HG02973 (cell line): ENCODE data around the gene MRFAP1L1.

ENCODE experiments used
- ATAC-seq: cut with Tn5 transposase; IDR thresholded peaks from one replicate; pipeline ENCODE4 v1.9.1; 2021; ENCODE audit warnings: moderate library complexity; ENCODE audit not compliant: unreplicated experiment

Gene MRFAP1L1

DNA sequence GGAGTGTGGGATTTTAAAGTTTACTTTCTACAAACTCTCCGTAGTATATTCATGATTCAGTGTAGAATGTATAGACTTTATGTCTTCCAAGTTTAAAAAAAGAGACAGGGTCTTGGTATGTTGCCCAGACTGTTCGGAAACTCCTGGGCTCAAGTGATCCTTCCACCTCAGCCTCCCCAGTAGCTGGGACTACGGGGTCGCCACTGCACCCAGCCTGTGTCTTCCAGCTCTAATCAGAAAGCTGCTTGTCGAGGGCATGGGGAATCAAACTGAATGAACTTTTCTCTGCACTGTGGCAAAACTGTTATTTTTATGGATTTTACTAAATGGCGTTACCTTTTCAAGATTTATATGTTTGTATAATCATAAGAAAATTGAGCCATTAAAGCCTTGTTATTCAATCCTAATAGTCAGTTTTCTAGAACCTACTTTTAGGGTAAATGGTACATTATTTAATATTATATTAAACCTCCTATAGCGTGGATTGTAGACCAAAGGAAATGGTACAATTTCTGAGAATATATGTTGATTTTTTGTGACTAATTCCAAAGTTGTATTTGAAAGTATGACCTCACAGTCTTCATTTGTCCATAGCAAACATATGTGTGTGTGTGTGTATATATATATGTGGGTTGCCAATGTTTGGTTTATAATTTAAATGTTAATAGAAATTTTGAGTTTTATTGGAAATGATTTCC, 7.4 kb upstream of the MRFAP1L1 start:
- no peak for ATAC-seq

DNA sequence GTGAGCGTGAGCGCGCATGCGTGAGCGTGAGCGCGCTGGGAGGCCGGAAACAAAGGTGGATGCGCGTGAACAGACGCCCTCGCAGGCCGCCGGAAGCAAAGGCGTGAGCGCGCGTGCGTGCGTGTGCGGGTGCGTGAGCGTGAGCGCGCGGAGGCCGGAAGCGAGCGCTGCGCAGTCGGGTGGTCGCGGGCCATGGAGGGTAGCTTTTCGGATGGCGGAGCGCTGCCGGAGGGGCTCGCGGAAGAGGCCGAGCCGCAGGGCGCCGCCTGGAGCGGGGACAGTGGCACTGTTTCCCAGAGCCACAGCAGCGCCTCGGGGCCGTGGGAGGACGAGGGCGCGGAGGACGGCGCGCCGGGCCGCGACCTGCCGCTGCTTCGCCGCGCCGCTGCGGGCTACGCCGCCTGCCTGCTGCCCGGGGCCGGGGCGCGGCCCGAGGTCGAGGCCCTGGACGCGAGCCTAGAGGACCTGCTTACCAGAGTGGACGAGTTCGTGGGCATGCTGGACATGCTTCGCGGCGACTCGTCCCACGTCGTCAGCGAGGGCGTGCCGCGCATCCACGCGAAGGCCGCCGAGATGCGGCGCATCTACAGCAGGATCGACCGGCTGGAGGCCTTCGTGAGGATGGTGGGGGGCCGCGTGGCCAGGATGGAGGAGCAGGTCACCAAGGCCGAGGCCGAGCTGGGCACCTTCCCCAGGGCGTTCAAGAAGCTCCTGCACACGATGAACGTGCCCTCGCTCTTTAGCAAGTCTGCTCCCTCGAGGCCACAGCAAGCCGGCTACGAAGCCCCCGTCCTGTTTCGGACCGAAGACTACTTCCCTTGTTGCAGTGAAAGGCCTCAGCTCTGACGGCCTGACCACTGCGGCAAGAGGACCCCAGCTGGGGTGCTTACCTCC, 6.6 kb upstream of the MRFAP1L1 start, which contains the start of gene BLOC1S4:
Gene BLOC1S4, plus strand, starts transcription at position 157 of the 894 bp plus-strand sequence. Its CDS starts 36 bp downstream, at position 193.
- ATAC-seq: peak; percentile 77

DNA sequence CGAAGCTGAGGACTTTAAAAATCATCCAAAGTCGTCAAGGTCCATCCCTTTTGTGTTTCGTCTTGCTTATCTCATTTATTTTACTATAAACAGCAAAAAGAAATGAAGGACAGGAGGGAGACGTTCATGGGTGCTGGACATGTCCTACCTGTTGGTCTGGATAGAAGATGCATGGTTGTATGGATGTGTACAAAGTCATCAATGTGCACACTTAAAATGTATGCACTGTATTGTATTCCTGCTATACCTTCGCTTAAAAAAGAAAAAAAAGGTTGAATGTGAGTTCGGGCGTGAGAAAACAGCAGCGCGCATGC, 6.0 kb upstream of the MRFAP1L1 start:
- no peak for ATAC-seq

DNA sequence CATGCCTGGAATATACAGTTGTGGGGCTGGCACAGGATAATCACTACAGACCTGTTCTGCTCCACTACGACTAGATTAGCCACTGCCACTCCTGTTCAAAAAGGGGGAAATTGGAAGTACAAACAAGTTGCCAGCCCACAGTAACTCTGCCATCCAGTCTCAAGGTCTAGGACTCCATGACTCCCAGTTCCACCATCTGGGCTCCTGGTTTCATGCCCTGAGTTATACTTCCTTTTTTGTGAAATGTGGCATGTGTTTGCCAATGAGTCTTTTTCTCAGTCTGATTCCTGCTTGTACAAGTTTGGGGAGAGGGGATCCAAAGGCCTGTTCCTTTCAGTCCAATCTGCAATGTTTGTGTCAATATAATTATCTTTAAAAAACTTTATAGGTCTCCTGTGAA, 5.3 kb upstream of the MRFAP1L1 start:
- ATAC-seq: no peak

DNA sequence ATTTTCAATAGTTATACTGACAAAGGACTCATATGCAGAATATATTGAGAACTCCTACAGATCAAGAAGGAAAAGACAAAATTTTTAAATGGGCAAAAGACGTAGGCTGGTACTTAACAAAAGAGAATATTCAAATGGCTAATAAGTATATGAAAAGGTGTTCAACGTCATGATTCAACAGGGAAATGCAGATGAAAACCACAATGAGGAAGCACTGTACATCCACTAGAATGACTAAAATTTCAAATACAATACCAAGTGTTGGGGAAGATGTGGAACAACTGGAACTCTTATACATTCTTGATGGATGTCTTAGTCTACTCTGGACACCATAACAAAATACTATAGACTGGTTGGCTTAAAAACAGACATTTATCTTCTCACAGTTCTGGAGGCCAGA, 1.3 kb upstream of the MRFAP1L1 start:
- no peak for ATAC-seq

DNA sequence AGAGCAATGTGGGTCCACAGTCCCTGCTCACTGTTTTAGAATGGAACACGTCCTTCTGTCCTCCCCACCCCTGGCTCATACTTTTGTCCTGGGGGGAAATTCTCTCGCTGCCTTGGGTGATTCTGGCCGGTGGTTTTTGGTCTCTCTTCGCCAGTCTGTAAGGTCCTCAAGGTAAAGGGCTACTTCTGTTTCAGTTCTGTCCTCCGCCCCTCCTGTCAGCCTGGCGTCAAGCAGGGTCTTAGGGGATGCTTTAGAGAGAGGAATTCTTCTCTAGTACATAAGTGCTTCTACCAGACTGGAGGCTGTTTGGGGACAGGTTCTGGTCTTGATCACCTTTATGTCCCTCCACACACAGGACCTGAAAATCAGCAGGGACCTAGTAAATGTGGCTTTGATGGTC, 617 bp upstream of the MRFAP1L1 start:
- ATAC-seq: no peak

DNA sequence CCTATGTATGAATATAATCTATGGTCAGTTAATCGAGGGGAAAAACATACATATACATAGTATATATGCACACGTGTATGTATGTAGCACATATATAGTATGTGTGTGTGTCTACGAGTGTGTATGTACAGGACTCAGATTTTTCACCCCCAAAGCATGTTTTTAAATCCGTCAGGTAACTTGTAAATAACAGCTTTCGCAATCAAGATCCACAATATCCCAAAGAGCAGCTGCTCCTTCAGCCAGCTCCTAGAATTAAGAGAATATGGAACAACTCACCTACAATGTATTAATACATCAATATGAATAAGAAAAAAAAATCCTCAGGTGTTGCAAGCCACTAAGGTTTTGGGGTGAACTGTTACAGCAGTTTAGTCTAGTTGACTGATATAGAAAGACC, 3.5 kb downstream of the MRFAP1L1 start:
- ATAC-seq: no peak

DNA sequence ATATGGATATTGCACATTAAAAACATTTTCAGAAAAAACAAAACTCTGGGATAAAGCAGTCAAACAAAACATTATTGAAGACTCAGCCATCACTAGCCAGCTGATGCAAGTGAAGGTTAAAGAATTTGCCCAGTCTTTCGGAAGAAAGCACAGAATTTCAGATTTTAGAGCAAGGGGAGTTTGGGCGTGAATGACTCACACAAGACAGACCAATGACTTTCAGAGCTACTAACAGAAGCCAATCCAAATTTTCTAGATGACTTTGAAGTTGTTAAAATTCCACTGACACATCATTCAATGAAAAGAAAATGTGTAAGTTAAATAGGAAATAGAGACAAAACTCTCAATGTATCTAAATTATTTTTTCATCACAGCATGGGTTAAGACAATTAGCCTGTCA, 4.0 kb downstream of the MRFAP1L1 start:
- ATAC-seq: no peak

DNA sequence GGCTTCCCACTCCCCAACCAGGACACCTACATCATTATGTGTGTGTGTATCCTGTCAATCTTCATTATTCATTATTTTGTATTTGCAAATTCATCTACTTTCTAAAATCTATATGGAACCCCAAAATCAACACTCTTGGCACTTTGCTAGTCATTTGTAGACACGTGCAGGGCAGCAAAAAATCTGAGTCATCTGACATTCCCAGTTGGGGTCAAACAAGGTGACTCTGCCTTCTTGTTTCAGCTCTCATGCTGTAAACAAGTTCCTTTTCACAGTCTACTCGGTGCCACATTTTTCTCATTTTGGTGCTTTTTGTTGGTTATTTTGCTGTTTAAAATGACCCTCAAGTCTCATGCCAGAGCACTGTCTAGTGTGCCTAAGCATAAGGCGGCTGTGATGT, 5.9 kb downstream of the MRFAP1L1 start:
- no peak for ATAC-seq

DNA sequence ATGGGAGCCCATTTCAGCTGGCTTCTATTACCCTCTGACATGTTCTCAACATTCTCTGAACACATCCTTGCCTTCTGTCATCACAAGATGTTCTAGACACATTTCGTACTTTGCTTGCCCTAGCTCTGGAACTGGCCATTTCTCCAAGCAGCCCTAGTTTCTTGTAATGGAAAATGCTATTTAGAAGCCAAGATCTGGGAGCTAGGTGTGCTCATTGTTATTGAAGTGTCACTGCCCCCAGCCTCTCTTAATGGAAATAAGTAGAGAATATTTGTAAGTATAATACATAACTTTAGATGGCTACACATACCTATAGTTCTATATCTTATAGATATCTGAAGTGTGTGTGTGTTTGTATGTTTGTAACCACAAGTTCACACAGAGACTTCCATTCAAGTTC, 6.9 kb downstream of the MRFAP1L1 start:
- no peak for ATAC-seq

DNA sequence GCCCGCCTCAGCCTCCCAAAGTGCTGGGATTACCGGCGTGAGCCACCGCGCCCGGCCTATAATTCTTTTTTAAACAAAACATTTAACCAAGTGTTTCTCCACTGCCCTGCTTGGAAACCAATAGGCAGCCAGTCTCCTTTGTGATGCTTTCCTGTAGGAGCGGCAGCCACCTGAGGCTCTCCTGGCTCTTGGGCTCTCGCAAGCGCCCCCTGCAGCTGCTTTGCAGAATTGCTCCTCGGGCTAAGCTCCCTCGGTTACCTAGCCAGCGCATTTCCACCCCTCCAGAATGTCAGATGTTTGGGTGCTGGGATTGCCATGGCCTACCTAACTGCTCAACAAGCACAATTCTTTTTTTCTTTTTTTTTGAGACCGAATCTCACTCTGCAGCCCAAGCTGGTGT, 8.3 kb downstream of the MRFAP1L1 start:
- no peak for ATAC-seq

DNA sequence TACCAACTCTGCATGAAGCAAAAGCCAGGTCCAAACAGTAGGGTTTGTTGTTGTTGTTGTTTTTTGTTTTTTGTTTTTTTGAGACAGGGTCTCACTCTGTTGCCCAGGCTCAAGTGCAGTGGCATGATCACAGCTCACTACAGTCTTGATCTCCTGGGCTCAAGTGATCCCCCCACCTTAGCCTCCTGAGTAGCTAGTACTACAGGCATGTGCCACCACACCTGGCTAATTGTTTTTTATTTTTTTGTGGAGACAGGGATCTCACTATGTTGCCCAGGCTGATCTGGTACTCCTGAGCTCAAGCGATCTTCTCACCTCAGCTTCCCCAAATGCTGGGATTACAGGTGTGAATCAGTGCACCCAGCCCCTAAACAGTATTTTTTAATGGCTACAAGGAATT, 9.8 kb downstream of the MRFAP1L1 start:
- no peak for ATAC-seq

DNA sequence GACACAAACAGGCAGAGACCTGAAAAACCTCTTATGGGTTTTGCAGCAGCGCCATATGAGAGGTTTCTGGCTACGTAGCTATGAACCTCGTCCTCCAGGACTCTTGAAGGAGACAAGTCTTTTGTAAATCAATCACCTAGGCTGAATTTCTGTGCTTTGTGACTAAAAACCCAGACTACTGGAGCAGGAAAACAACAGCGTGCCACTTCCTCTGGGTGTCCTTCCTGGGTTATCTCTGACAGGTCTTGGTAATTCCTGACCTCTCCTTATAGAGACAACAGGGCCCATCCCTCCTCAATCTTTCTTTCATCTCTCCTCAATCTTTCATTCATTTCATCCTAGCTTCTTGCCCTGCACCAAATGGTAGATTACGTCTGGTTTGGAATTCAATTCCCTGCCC, 10.3 kb downstream of the MRFAP1L1 start:
- no peak for ATAC-seq

DNA sequence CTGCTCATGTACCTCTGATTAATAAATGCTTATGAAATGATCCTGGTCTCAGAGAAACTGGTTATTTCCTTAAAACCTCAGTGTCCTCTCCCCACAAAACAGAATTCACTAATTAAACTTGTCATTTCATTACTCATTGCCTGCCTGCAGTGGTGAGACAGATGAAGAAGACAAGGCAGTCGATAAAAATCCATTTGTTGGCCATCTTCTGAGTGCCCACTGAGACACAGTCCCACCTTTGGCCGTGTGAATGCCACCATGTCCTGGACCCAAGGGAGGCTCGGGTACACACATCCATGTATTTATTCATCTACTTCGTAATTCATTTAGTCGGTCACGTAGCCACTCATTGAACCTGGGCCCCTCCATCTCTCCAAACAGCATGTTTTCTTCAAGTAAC, 12.5 kb downstream of the MRFAP1L1 start:
- no peak for ATAC-seq

DNA sequence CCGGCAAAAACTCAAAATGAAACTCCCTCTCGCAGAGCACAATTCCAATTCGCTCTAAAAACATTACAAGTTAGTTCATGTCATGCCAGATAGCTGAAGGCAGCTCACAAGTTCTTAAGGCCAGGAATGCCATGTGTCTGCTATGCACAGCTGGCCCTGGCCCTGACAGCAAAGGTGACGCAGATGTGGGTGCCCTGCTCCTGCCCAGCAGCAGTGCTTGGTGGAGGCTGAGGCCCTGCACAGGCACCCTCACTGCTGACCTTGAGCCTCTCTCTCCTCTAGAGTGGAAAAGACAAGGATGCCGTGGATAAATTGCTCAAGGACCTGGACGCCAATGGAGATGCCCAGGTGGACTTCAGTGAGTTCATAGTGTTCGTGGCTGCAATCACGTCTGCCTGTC, 13.1 kb downstream of the MRFAP1L1 start:
- ATAC-seq: no peak

DNA sequence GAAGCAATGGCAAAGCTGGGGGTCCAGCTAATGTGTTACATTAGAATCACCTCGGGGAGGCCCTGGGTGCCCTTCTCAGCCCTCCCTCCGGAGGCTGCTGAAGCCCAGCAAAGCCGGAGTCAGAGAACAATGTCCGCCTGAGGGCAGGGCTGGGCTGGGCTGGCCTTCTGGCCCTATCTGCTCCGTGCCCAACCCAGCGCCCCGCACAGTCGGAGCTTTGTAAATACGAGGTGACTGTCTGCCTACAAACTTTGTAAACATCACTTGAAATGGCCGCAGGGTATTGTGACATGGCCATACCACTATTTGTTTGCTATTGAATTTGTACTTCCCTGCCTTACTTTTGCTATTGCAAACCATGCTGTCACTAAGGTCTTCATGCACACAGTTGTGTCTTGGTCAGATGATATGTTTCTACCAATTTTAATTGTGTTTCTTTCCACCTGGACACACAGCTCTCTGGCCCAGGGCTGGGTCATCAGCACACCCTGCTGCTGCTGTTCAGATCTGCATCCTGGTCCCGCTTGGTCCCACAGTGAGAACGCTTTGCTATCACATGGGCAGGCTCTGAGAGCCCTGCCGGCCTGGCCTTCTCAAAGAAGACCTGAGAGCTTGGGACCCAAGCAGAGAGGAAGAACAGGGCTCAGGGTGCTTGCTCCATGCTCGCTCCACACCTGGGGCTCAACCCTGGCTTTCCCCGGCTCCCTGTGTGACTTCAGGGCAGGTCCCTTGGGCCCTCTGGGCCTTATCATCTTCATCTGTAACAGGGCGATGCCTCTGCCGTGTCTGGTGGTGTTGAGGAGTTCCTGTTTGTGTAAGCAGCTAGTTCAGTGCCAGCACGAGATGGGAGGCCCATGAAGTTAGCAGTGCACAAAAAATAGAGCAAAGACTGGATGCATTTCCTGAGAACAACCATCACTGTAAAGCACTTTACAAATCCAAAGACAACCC, 13.7 kb downstream of the MRFAP1L1 start:
- ATAC-seq: no peak

DNA sequence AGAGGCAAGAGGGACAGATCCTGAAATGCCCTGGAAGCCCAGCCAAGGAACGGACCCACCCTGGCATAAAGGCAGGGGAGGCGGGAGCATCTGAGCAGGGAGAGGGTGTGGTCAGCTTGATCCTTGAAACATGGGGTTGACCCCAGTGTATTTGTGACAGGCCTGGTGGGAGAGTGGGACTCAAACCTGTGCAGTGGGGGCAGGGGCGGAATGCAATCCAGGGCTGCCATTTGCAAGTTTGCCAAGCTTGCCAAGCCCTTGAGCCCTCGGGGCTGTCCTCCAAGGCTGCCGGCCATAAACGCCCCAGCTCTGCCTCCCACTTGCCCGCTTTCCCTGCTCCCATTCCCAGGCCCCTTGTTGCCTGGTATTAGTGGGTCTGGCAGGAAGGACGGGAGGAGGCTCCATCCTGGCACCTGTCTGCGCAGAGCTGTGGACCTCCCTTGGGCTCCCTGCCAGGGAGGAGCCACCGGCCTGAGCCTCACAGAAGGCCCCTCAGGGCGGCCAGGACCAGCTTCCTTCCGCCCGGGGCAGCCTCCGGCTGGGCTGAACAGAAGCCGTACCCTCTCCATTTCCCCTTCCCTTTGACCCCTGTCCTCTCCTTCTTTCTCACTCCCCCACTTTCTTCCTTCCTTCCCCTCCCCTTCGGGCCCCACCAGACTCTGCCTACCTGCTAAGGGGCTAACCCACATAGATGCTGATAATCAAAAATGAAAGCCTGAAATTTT, 15.3 kb downstream of the MRFAP1L1 start:
- ATAC-seq: no peak

DNA sequence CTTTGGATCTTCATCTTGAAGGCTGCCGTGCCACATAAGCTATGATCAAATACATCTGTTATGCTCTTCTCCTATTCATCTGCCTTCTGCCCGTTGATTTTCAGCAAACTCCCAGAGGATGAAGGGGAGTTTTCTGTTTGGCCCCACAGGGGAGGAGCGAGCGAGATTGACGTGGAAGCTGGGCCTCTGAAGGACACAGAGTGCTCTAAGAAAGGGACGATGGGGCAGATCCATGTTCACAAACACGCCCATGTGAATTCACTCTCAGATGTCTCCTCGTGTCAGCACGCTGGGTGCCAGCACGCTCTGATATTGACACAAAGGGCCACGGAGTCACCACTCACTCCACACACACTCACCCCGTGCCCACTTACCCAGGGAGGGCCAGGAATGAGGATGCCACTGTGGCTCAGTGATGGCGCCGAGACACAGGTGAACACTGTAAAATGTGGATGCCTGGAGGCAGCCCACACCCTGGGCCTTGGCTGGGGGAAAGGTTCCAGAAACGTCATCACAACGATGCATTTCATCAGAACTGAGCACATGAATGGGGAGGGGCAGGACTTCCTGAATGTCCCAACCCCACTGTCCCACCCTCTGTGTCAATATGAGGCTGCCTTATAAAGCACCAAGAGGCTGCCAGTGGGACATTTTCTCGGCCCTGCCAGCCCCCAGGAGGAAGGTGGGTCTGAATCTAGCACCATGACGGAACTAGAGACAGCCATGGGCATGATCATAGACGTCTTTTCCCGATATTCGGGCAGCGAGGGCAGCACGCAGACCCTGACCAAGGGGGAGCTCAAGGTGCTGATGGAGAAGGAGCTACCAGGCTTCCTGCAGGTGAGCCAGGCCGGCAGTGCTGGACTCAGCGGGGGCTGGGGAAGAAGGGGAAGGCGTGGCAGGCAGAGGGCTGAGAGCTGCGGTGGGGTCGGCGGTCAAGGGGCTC, 16.2 kb downstream of the MRFAP1L1 start, which contains the start of gene S100P:
Gene S100P, plus strand, starts transcription at position 648 of the 946 bp plus-strand sequence. Its CDS starts 55 bp downstream, at position 703.
- ATAC-seq: no peak

DNA sequence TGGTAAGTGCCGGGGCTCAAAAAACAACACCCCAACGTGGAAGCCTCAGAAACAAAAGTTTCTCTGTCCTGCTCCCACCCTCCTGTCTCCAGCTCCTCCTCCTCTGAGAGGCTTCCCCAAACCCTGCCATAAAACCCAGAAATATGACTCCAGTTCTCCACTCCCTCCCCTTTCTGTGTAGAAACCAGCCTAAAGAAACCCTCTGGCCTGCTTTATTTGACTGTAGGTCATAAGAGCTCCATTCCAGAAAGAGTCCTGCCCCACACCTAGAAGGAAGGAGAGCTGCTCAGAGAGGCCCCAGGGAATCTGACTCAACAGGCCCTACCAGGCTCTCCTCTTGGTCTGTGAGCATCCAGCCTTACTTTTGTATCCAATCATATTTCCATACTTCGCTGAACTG, 16.9 kb downstream of the MRFAP1L1 start:
- ATAC-seq: no peak
